ENCODE data around the gene AP3D1. TPM values are rescaled to one million over a fixed set of nuclear protein-coding genes. Genes with fewer than 3 reads are reported as not detected.

AP3D1 gene
- total RNA-seq, 1 experiment from 2014 or later: 75.5 TPM

- no peaks in the 10 kb centered on the region for H3K9me2 ChIP-seq (ENCODE audit: insufficient read depth)
- DNase-seq: no peak
- H3K79me2 ChIP-seq (ENCODE audit: low read depth): peaks cover 29% of the 10 kb centered on the region
- peaks cover 32% of the 10 kb centered on the region for H4K20me1 ChIP-seq (ENCODE audit: insufficient read depth)
- no peak overlapping the region for H2AFZ ChIP-seq
- ChIA-PET CTCF (no interaction called here), POLR2A (ENCODE audit: unreplicated experiment) (no interaction called here)
- H3K4me3 ChIP-seq: no peak overlapping the region
- H3K36me3 ChIP-seq (ENCODE audit: low read depth): no peaks in the 10 kb centered on the region
- H3F3A ChIP-seq (ENCODE audit: insufficient read depth, low read depth): no peaks in the 10 kb centered on the region
- no peak overlapping the region for H3K4me2 ChIP-seq
- BruUV-seq (replicated peaks): no TSS peak
- H3K4me1 ChIP-seq (replicated peaks; ENCODE audit: insufficient read depth): no peaks in the 10 kb centered on the region
- H3K27ac ChIP-seq: no peak overlapping the region
- TF ChIP-seq EZH2 (IDR thresholded peaks at IDR 0.05; ENCODE audit: low read depth): no peak
- TF ChIP-seq CTCF (conservative IDR thresholded peaks at IDR 0.05): no peak
- intact Hi-C loops (cut with micrococcal nuclease; ENCODE audit: unreplicated experiment): no loop called here
- H3K27me3 ChIP-seq (ENCODE audit: insufficient read depth, low read depth): no peaks in the 10 kb centered on the region
- H3K9me3 ChIP-seq (ENCODE audit: insufficient read depth, low read depth): no peaks in the 10 kb centered on the region
Observed at GRCh38 chr19:2138061-2138728, 13.2 kb downstream of the AP3D1 start.

DNA sequence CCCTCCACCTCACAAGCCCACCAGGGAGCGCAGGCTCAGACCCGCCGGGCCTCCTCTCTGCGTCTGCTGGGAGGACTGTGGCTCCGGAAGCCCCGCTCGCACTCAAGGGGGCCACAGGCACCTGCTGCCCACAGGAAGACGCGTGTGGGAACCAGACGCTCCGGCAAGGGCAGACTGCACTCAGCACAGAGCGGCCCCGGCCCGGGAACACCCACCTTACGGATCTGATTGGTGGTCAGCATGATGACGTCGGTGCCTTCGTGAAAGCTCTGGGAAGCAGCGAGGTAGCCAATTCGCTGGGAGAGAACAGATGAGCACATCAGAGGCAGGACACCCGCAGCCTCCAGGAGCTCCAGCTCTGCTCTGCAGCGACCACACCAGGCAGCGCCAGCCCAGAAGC lies 14.6 kb downstream of the AP3D1 start:
- TF ChIP-seq CTCF (conservative IDR thresholded peaks at IDR 0.05) (no peak), EZH2 (IDR thresholded peaks at IDR 0.05; ENCODE audit: low read depth) (no peak)
- intact Hi-C loops (cut with micrococcal nuclease; ENCODE audit: unreplicated experiment): no loop called here
- Histone ChIP-seq H2AFZ (no peak overlapping the region), H3K4me1 (replicated peaks; ENCODE audit: insufficient read depth) (no peaks in the 10 kb centered on the region), H3K27me3 (ENCODE audit: insufficient read depth, low read depth) (no peaks in the 10 kb centered on the region), H3K4me3 (no peak overlapping the region), H3K27ac (no peak overlapping the region), H4K20me1 (ENCODE audit: insufficient read depth) (peaks cover 20% of the 10 kb centered on the region), H3K9me3 (ENCODE audit: insufficient read depth, low read depth) (no peaks in the 10 kb centered on the region), H3K4me2 (no peak overlapping the region), H3F3A (ENCODE audit: insufficient read depth, low read depth) (no peaks in the 10 kb centered on the region), H3K79me2 (ENCODE audit: low read depth) (peaks cover 18% of the 10 kb centered on the region), H3K9me2 (ENCODE audit: insufficient read depth) (no peaks in the 10 kb centered on the region), H3K36me3 (ENCODE audit: low read depth) (no peaks in the 10 kb centered on the region)
- POLR2A ChIA-PET (ENCODE audit: unreplicated experiment): no interaction called here
- CTCF ChIA-PET: no interaction called here
- no peak for DNase-seq
- BruUV-seq (replicated peaks): no TSS peak

- no peak for DNase-seq
- Histone ChIP-seq H4K20me1 (ENCODE audit: insufficient read depth) (peaks cover 13% of the 10 kb centered on the region), H2AFZ (no peak overlapping the region), H3K4me3 (no peak overlapping the region), H3K9me2 (ENCODE audit: insufficient read depth) (no peaks in the 10 kb centered on the region), H3F3A (ENCODE audit: insufficient read depth, low read depth) (no peaks in the 10 kb centered on the region), H3K9me3 (ENCODE audit: insufficient read depth, low read depth) (no peaks in the 10 kb centered on the region), H3K4me1 (replicated peaks; ENCODE audit: insufficient read depth) (no peaks in the 10 kb centered on the region), H3K79me2 (ENCODE audit: low read depth) (peaks cover 8% of the 10 kb centered on the region), H3K4me2 (no peak overlapping the region), H3K27ac (no peak overlapping the region), H3K27me3 (ENCODE audit: insufficient read depth, low read depth) (no peaks in the 10 kb centered on the region), H3K36me3 (ENCODE audit: low read depth) (no peaks in the 10 kb centered on the region)
- ChIA-PET CTCF (no interaction called here), POLR2A (ENCODE audit: unreplicated experiment) (no interaction called here)
- BruUV-seq (replicated peaks): no TSS peak
- no peak for TF ChIP-seq CTCF (conservative IDR thresholded peaks at IDR 0.05)
- TF ChIP-seq EZH2 (IDR thresholded peaks at IDR 0.05; ENCODE audit: low read depth): no peak
- intact Hi-C loops (cut with micrococcal nuclease; ENCODE audit: unreplicated experiment): no loop called here
Observed at GRCh38 chr19:2135474-2136402, 15.6 kb downstream of the AP3D1 start.

Data from PC-9 (cell line).